GM18502 (cell line): ENCODE measurements around the gene PSMC3.
"Not testable (repeated sequence)": the region's sequence is repeated elsewhere in the genome, so short reads cannot be mapped to it uniquely, and the experiment has no call there.

Source experiments
- ATAC-seq: cut with Tn5 transposase; IDR thresholded peaks from one replicate; pipeline ENCODE4 v1.9.1; 2021; ENCODE audit warnings: mild to moderate bottlenecking; ENCODE audit not compliant: unreplicated experiment, poor library complexity

PSMC3 gene

GRCh38 chr11:47426062-47426956 lies at the start of gene PSMC3:
Gene PSMC3, minus strand, starts transcription at chr11:47426439. Its CDS starts 160 bp downstream, at chr11:47426279.
- ATAC-seq: peak; percentile 90

DNA sequence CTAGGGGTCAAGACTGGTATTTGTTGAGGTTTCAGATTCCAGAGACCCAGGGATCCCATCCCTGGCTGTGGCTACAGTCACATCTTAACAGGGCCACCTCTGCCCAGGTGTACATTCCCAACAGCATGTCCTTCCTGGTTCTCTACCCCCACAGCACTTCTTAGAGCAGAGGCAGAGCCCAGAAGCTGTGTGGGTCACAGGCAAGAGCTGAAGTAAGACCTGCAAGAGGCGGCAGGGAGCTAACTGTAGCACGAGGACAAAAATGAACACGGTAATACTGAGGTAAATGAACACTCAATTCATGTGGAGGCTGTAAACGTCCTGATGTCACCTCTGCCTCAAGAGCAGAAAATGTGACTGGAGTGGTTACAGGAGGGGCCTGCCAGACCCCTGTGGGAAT lies 44.4 kb upstream of the PSMC3 start:
- no peak for ATAC-seq

DNA sequence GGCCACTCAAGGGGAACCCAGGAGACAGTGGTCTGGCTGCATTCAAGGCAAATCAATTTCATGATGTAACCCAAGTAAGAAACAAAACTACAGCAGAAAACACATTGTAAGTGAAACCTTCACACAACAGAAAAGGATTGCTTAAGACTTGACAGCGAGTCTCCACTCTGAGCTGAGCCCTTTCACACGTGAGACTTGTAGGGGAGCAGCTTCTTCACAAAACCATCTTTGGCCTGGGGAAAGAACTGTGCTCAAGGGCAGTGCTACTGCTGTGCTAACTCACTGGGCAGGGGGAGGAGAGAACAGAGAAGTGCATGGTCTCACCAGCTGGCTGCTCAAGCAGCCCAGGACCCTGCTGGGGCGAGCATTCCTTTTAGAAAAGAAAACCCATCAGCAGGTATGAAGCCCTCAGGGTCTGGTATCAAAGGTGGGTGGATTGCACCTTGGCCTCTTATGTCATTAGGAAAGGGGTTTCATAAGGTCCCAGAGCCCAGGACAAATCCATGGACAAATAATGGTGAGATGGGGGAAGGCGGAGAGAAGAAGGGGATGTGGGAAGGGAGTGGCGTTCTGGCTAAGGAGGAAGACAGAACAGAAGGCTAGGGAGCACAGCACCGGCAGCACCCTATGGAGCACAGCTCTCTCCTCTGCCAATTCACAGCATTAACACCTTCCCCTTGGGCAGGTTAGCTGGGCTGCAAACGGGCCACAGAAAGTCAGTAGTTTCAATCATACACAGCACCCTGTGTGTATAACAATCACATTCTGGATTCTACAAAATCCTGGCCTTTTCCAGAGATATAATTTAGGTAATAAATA lies 43.3 kb upstream of the PSMC3 start:
- no peak for ATAC-seq

GRCh38 chr11:47468598-47469214 lies 42.5 kb upstream of the PSMC3 start:
- no peak for ATAC-seq

DNA sequence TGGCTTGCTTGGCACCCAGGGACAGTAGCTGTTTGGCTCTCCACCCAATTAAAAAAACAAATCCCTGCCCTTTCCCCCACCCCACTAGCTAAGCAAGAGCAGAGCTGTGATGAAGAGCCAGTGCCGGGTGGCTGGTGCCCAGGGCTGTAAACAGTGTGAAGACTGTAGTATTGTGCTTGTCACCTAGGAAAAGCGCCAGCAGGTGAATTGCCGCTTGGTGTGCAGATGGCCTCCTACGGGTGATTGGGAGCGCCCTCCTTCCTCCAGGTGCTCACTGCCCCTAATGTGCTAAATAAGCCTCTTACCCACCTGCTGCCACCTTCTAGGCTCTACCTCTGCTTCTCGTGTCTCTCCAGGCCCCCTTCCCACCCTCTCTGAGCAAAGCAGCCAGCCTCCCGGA lies 41.1 kb upstream of the PSMC3 start:
- ATAC-seq: no peak

GRCh38 chr11:47466701-47467250 lies 40.5 kb upstream of the PSMC3 start:
- no peak for ATAC-seq

GRCh38 chr11:47466201-47466600 lies 40.0 kb upstream of the PSMC3 start:
- ATAC-seq: no peak

DNA sequence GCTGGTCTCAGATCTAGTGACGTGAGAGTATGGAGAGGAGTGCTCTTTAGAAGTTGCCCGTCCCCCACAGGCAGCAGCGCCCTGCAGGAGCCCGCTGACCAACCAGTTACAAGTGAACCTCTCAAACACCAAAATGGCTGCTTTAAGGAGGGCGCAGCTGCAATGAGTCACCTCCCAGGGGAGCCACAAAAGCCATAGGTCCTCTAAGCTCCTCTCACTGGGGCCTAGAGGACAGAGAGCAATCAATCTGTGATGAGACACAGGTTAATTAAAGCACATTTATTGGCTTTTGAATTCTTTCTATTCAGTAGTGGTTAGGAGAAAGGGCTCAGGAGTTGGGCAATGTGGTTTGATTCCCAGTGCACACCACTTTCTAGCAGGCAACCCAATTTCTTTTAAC lies 38.2 kb upstream of the PSMC3 start:
- no peak for ATAC-seq

- ATAC-seq: no peak
These were observed 35.6 kb upstream of the PSMC3 start for GRCh38 chr11:47461876-47462275.

DNA sequence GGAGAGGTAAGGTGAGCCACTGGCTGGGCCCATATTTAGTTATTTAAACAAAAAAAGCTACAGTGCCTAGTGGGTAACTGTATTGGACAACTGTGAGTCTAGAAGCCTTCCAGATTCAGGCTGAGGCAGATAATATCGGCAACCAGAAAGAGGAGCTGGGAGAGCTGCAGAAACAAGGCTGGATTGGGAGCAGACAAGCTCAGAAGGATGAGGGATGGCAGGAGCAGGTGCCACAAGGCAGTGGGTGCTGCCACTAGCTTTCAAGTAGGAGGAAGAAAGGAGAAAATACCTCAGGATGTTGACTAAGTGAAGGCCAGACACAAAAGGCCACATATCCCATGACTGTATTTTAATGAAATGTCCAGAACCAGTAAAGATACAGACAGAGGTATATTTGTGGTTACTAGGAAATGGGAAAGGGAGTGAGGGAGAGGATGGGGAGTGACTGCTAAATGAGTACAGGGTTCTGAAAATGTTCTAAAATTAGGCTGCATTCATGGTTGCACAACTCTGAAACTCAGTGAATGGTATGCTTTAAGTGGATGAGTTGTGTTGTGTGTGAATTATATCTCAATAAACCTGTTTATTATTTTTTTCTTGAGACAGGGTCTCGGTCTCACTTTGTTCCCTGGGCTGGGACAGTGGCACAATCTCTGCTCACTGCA lies 34.5 kb upstream of the PSMC3 start:
- ATAC-seq: no peak

DNA sequence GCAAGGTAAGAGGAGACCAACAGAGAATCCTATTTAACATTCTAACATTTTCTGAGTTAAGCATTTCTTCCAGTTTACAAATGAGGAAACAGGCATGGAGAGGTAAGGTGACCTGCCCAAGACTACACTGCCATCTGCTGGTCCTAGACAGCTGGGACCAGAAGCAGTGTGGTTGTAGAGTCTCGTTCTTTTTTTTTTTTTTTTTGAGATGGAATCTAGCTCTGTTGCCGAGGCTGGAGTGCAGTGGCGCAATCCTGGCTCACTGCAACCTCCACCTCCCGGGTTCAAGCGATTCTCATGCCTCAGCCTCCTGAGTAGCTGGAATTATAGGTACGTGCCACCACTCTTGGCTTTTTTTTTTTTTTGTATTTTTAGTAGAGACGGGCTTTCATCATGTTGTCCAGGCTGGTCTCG lies 28.0 kb upstream of the PSMC3 start:
- not testable (repeated sequence) for ATAC-seq

GRCh38 chr11:47453365-47453764 lies 27.1 kb upstream of the PSMC3 start:
- no peak for ATAC-seq

- ATAC-seq: no peak
These were observed 25.8 kb upstream of the PSMC3 start for GRCh38 chr11:47451990-47452389.

DNA sequence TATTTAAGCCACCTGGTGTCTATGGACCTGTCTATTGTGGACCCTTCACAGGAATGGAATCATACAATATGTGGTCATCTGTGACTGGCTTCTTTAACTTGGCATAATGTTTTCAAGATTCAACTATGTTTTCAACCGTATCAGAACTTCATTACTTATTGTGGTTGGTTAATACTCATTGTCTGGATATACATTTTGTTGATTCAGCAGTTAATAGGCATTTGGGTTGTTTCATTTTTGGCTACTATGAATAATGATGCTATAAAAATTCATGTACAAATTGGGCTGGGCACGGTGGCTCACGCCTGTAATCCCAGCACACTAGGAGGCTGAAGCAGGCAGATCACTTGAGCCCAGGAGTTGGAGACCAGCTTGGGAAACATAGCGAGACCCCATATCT lies 25.2 kb upstream of the PSMC3 start:
- no peak for ATAC-seq

GRCh38 chr11:47449541-47449940 lies 23.3 kb upstream of the PSMC3 start:
- no peak for ATAC-seq

- no peak for ATAC-seq
These were observed 22.6 kb upstream of the PSMC3 start, which contains the start of gene RAPSN for GRCh38 chr11:47448566-47449427. Gene RAPSN, minus strand, starts transcription at chr11:47449136. Its CDS starts 172 bp downstream, at chr11:47448964.

- ATAC-seq: no peak
These were observed 21.7 kb upstream of the PSMC3 start for GRCh38 chr11:47447906-47448305.

DNA sequence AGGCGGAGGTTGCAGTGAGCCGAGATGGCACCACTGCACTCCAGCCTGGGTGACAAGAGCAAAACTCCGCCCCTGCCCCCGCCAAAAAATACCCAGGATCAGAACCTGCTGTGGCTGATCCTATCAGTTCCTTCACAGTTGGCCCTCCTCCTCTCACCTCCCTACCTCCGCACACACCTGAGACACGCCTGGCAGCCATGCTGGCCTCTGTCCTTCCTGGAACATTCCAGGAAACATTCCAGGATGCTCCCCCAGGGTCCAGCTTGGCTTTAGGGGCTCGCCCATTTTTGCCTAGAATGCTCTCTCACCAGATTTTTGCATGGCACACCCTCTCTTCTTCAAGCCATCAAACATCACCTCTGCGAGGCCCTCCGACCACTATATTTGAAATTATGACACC lies 20.6 kb upstream of the PSMC3 start:
- ATAC-seq: no peak

- ATAC-seq: no peak
These were observed 19.6 kb upstream of the PSMC3 start for GRCh38 chr11:47445840-47446239.
